ENCODE data around the gene INTS1. TPM values are rescaled to one million over a fixed set of nuclear protein-coding genes. Genes with fewer than 3 reads are reported as not detected.

The INTS1 gene
- total and polyA plus RNA-seq, 2 donors (not counting 1 experiment from before 2014, with no cell fraction given) = 128 to 160 TPM

- WGBS (ENCODE audit: insufficient coverage) = 95% methylated on average over 28 of the region's 28 CpGs
- ATAC-seq (ENCODE audit: low read depth) (no peak), DNase-seq (no peak)
- CTCF ChIA-PET = no interaction called here
- H3K36me3 ChIP-seq (replicated peaks in 1 of 2; ENCODE audit: control extremely low read depth in 1 of 2, control insufficient read depth in 1 of 2, extremely low read depth in 1 of 2, insufficient read depth in 2 of 2, low read length in 1 of 2) = no peaks in the 10 kb centered on the region
- H3K4me1 ChIP-seq (ENCODE audit: control insufficient read depth in 2 of 2, insufficient read depth in 2 of 2, low read length in 2 of 2) = peaks cover 0 to 7% of the 10 kb centered on the region in 2 donors
- H3K27ac Mint-ChIP-seq = no peak overlapping the region
- no peaks in the 10 kb centered on the region for H3K79me2 ChIP-seq (ENCODE audit: control insufficient read depth, insufficient read depth, low read length)
- no peaks in the 10 kb centered on the region for H3K9me3 Mint-ChIP-seq (ENCODE audit: insufficient read depth)
- POLR2A ChIA-PET = no interaction called here
- no peak overlapping the region for H3K27ac ChIP-seq (ENCODE audit: low read length in 2 of 2)
- peaks cover 5% of the 10 kb centered on the region for H3K4me1 Mint-ChIP-seq
- no peak overlapping the region for H3K4me2 ChIP-seq (replicated peaks; ENCODE audit: low read depth, low read length, poor library complexity, severe bottlenecking)
- H2AFZ ChIP-seq (ENCODE audit: insufficient read depth, low read depth, low read length, poor library complexity, severe bottlenecking) = no peak overlapping the region
- H3K9ac ChIP-seq (ENCODE audit: low read length) = no peak overlapping the region
- no peaks in the 10 kb centered on the region for H4K20me1 ChIP-seq (ENCODE audit: control insufficient read depth, insufficient read depth, low read length, poor library complexity, severe bottlenecking)
- H3K4me3 Mint-ChIP-seq = no peak overlapping the region
- no peaks in the 10 kb centered on the region for H3K27me3 Mint-ChIP-seq
- TF ChIP-seq CTCF (IDR thresholded peaks at IDR 0.05) (no peak), EZH2 (IDR thresholded peaks at IDR 0.05; ENCODE audit: borderline replicate concordance, insufficient read depth, low read depth, low read length, poor library complexity, severe bottlenecking) (no peak)
- H3K9me3 ChIP-seq (ENCODE audit: control extremely low read depth in 1 of 3, control insufficient read depth in 2 of 3, insufficient read depth in 1 of 3, low read length in 2 of 3) = no peaks in the 10 kb centered on the region
- H3K4me3 ChIP-seq (ENCODE audit: control extremely low read depth in 1 of 5, extremely low read depth in 1 of 5, insufficient read depth in 1 of 5, low read depth in 2 of 5, low read length in 4 of 5) = no peak overlapping the region
- intact Hi-C loops (cut with micrococcal nuclease) = no loop called here
- no peaks in the 10 kb centered on the region for H3K27me3 ChIP-seq (replicated peaks in 1 of 4; ENCODE audit: control extremely low read depth in 1 of 4, control insufficient read depth in 3 of 4, insufficient read depth in 4 of 4, low read length in 3 of 4)
These were observed 49.5 kb upstream of the INTS1 start for GRCh38 chr7:1553512-1554210.

- intact Hi-C loops (cut with micrococcal nuclease) = no loop called here
These were observed 48.0 kb upstream of the INTS1 start for GRCh38 chr7:1552200-1552599.

More at GRCh38 chr7:1552200-1552599, 48.0 kb upstream of the INTS1 start:
- DNase-seq = no peak
- Mint-ChIP-seq H3K27ac (no peak overlapping the region), H3K9me3 (ENCODE audit: insufficient read depth) (no peaks in the 10 kb centered on the region), H3K27me3 (no peaks in the 10 kb centered on the region), H3K4me3 (no peak overlapping the region), H3K4me1 (peaks cover 8% of the 10 kb centered on the region)
- H3K9ac ChIP-seq (ENCODE audit: low read length) = no peak overlapping the region
- H3K36me3 ChIP-seq (replicated peaks in 1 of 2; ENCODE audit: control extremely low read depth in 1 of 2, control insufficient read depth in 1 of 2, extremely low read depth in 1 of 2, insufficient read depth in 2 of 2, low read length in 1 of 2) = no peaks in the 10 kb centered on the region
- no peaks in the 10 kb centered on the region for H3K9me3 ChIP-seq (ENCODE audit: control extremely low read depth in 1 of 3, control insufficient read depth in 2 of 3, insufficient read depth in 1 of 3, low read length in 2 of 3)
- H3K27me3 ChIP-seq (replicated peaks in 1 of 4; ENCODE audit: control extremely low read depth in 1 of 4, control insufficient read depth in 3 of 4, insufficient read depth in 4 of 4, low read length in 3 of 4) = no peaks in the 10 kb centered on the region
- no peak for ATAC-seq (ENCODE audit: low read depth)
- no peak overlapping the region for H3K4me3 ChIP-seq (ENCODE audit: control extremely low read depth in 1 of 5, extremely low read depth in 1 of 5, insufficient read depth in 1 of 5, low read depth in 2 of 5, low read length in 4 of 5)
- H4K20me1 ChIP-seq (ENCODE audit: control insufficient read depth, insufficient read depth, low read length, poor library complexity, severe bottlenecking) = no peaks in the 10 kb centered on the region
- peaks cover 0 to 7% of the 10 kb centered on the region in 2 donors for H3K4me1 ChIP-seq (ENCODE audit: control insufficient read depth in 2 of 2, insufficient read depth in 2 of 2, low read length in 2 of 2)
- TF ChIP-seq EZH2 (IDR thresholded peaks at IDR 0.05; ENCODE audit: borderline replicate concordance, insufficient read depth, low read depth, low read length, poor library complexity, severe bottlenecking) (no peak), CTCF (IDR thresholded peaks at IDR 0.05) (no peak)
- H3K27ac ChIP-seq (ENCODE audit: low read length in 2 of 2) = no peak overlapping the region
- H3K79me2 ChIP-seq (ENCODE audit: control insufficient read depth, insufficient read depth, low read length) = no peaks in the 10 kb centered on the region
- no peak overlapping the region for H2AFZ ChIP-seq (ENCODE audit: insufficient read depth, low read depth, low read length, poor library complexity, severe bottlenecking)
- POLR2A ChIA-PET = no interaction called here
- H3K4me2 ChIP-seq (replicated peaks; ENCODE audit: low read depth, low read length, poor library complexity, severe bottlenecking) = no peak overlapping the region
- WGBS (ENCODE audit: insufficient coverage) = 100% methylated on average over 1 of the region's 7 CpGs
- CTCF ChIA-PET = interaction anchor here (0.7 kb wide), 1 partner anchor 70 kb away, joined by 3 read pairs; no protein-coding TSS in a partner anchor

Measured in B cell (primary cell).